ENCODE results near the gene ABHD4. TPM values are rescaled to one million over a fixed set of nuclear protein-coding genes. Genes with fewer than 3 reads are reported as not detected.

ABHD4 gene
- total and polyA plus RNA-seq, 2 donors (not counting 1 experiment from before 2014, with no cell fraction given), result 10.5 to 22.7 TPM

DNA sequence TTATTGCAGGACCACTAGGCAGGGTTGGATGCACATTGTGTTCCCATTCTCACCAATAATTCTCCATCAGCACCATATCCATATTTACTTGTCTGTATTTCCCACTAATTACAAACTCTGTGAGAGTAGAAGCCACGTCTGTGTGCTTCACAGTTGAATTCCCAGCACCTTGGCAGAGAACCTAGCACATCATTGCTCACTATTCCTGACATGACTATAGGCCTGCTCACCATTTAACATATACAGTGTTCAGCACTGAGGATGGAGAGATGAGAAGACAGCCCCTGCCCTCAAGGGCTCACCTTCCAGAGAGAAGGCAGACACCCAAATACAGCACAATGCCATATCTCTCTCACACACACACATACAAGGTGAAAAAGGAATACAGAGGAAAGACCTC, 14.1 kb upstream of the ABHD4 start:
- no peak overlapping the region for H3K4me2 ChIP-seq (replicated peaks; ENCODE audit: low read depth, low read length, poor library complexity, severe bottlenecking)
- peaks cover 2 to 11% of the 10 kb centered on the region in 2 experiments for H3K36me3 ChIP-seq (replicated peaks in 1 of 2; ENCODE audit: control extremely low read depth in 1 of 2, control insufficient read depth in 1 of 2, extremely low read depth in 1 of 2, insufficient read depth in 2 of 2, low read length in 1 of 2)
- intact Hi-C loops (cut with micrococcal nuclease), result no loop called here
- no peak overlapping the region for H3K4me3 ChIP-seq (ENCODE audit: control extremely low read depth in 1 of 5, extremely low read depth in 1 of 5, insufficient read depth in 1 of 5, low read depth in 2 of 5, low read length in 4 of 5)
- Mint-ChIP-seq H3K4me1 (peaks cover 58% of the 10 kb centered on the region), H3K27ac (peak overlapping the region; percentile 3), H3K4me3 (no peak overlapping the region), H3K27me3 (no peaks in the 10 kb centered on the region), H3K9me3 (ENCODE audit: insufficient read depth) (no peaks in the 10 kb centered on the region)
- ChIA-PET POLR2A (interaction anchor here (0.5 kb wide), 1 partner anchor 122 kb away, joined by 3 read pairs; no protein-coding TSS in a partner anchor), CTCF (interaction anchor here (1.0 to 8.0 kb wide), 5 partner anchors 13 to 403 kb away, joined by 3 to 85 read pairs (median 10); partner anchors contain the start of gene AJUBA)
- ATAC-seq (ENCODE audit: low read depth) (no peak), DNase-seq (no peak)
- H4K20me1 ChIP-seq (ENCODE audit: control insufficient read depth, insufficient read depth, low read length, poor library complexity, severe bottlenecking), result no peaks in the 10 kb centered on the region
- peaks cover 25 to 29% of the 10 kb centered on the region in 2 donors for H3K4me1 ChIP-seq (ENCODE audit: control insufficient read depth in 2 of 2, insufficient read depth in 2 of 2, low read length in 2 of 2)
- H3K27me3 ChIP-seq (replicated peaks in 1 of 4; ENCODE audit: control extremely low read depth in 1 of 4, control insufficient read depth in 3 of 4, insufficient read depth in 4 of 4, low read length in 3 of 4), result no peaks in the 10 kb centered on the region
- peaks cover 91% of the 10 kb centered on the region for H3K79me2 ChIP-seq (ENCODE audit: control insufficient read depth, insufficient read depth, low read length)
- TF ChIP-seq EZH2 (IDR thresholded peaks at IDR 0.05; ENCODE audit: borderline replicate concordance, insufficient read depth, low read depth, low read length, poor library complexity, severe bottlenecking), result no peak
- TF ChIP-seq, protein P1, sequence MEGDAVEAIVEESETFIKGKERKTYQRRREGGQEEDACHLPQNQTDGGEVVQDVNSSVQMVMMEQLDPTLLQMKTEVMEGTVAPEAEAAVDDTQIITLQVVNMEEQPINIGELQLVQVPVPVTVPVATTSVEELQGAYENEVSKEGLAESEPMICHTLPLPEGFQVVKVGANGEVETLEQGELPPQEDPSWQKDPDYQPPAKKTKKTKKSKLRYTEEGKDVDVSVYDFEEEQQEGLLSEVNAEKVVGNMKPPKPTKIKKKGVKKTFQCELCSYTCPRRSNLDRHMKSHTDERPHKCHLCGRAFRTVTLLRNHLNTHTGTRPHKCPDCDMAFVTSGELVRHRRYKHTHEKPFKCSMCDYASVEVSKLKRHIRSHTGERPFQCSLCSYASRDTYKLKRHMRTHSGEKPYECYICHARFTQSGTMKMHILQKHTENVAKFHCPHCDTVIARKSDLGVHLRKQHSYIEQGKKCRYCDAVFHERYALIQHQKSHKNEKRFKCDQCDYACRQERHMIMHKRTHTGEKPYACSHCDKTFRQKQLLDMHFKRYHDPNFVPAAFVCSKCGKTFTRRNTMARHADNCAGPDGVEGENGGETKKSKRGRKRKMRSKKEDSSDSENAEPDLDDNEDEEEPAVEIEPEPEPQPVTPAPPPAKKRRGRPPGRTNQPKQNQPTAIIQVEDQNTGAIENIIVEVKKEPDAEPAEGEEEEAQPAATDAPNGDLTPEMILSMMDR (IDR thresholded peaks at IDR 0.05), result no peak
- no peak overlapping the region for H2AFZ ChIP-seq (ENCODE audit: insufficient read depth, low read depth, low read length, poor library complexity, severe bottlenecking)
- WGBS (ENCODE audit: insufficient coverage), result 100% methylated on average over 1 of the region's 1 CpG
- no peak overlapping the region for H3K9ac ChIP-seq (ENCODE audit: low read length)
- peak overlapping the region in 1 of 2 donors; percentile 45 for H3K27ac ChIP-seq (ENCODE audit: low read length in 2 of 2)
- no peaks in the 10 kb centered on the region for H3K9me3 ChIP-seq (ENCODE audit: control extremely low read depth in 1 of 3, control insufficient read depth in 2 of 3, insufficient read depth in 1 of 3, low read length in 2 of 3)

DNA sequence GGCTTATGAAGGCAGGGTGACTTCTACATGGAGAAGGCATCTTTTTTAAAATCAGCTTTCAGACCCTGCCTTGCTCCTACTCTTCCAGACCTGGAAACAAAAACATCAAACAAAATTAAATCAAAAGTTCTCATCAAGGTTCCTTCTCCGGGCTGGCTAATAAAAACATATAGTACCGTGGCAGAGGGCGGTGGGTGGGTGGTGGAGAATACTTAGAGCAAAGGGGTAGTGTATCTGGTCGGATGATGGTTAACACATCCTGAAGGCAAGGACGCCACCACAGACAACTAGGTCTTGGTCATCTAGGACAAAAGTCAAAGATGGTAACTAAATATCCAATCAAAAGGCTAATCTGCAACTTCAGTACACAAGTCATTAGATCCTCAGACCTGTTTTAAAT, 10.9 kb upstream of the ABHD4 start:
- WGBS (ENCODE audit: insufficient coverage), result no CpG with 5 or more reads among the region's 5 CpGs
- H3K4me1 Mint-ChIP-seq, result peaks cover 64% of the 10 kb centered on the region
- POLR2A ChIA-PET, result no interaction called here
- H3K9me3 Mint-ChIP-seq (ENCODE audit: insufficient read depth), result no peaks in the 10 kb centered on the region
- ATAC-seq (ENCODE audit: low read depth) (no peak), DNase-seq (no peak)
- TF ChIP-seq EZH2 (IDR thresholded peaks at IDR 0.05; ENCODE audit: borderline replicate concordance, insufficient read depth, low read depth, low read length, poor library complexity, severe bottlenecking), result no peak
- TF ChIP-seq, protein P1 (IDR thresholded peaks at IDR 0.05), result no peak
- Histone ChIP-seq H3K79me2 (ENCODE audit: control insufficient read depth, insufficient read depth, low read length) (peaks cover 63% of the 10 kb centered on the region), H3K4me3 (ENCODE audit: control extremely low read depth in 1 of 5, extremely low read depth in 1 of 5, insufficient read depth in 1 of 5, low read depth in 2 of 5, low read length in 4 of 5) (no peak overlapping the region), H3K27me3 (replicated peaks in 1 of 4; ENCODE audit: control extremely low read depth in 1 of 4, control insufficient read depth in 3 of 4, insufficient read depth in 4 of 4, low read length in 3 of 4) (no peaks in the 10 kb centered on the region), H3K9ac (ENCODE audit: low read length) (no peak overlapping the region), H3K9me3 (ENCODE audit: control extremely low read depth in 1 of 3, control insufficient read depth in 2 of 3, insufficient read depth in 1 of 3, low read length in 2 of 3) (no peaks in the 10 kb centered on the region), H3K4me2 (replicated peaks; ENCODE audit: low read depth, low read length, poor library complexity, severe bottlenecking) (no peak overlapping the region), H4K20me1 (ENCODE audit: control insufficient read depth, insufficient read depth, low read length, poor library complexity, severe bottlenecking) (no peaks in the 10 kb centered on the region), H2AFZ (ENCODE audit: insufficient read depth, low read depth, low read length, poor library complexity, severe bottlenecking) (no peak overlapping the region), H3K36me3 (replicated peaks in 1 of 2; ENCODE audit: control extremely low read depth in 1 of 2, control insufficient read depth in 1 of 2, extremely low read depth in 1 of 2, insufficient read depth in 2 of 2, low read length in 1 of 2) (peaks cover 2 to 11% of the 10 kb centered on the region in 2 experiments), H3K4me1 (ENCODE audit: control insufficient read depth in 2 of 2, insufficient read depth in 2 of 2, low read length in 2 of 2) (peaks cover 33 to 36% of the 10 kb centered on the region in 2 donors), H3K27ac (ENCODE audit: low read length in 2 of 2) (peak overlapping the region in 1 of 2 donors; percentile 42)
- peak overlapping the region; percentile 54 for H3K27ac Mint-ChIP-seq
- H3K4me3 Mint-ChIP-seq, result peak overlapping the region; percentile 30
- CTCF ChIA-PET, result interaction anchor here (1.3 to 8.0 kb wide), 4 partner anchors 16 to 313 kb away, joined by 3 to 85 read pairs (median 7); no protein-coding TSS in a partner anchor
- no peaks in the 10 kb centered on the region for H3K27me3 Mint-ChIP-seq
- intact Hi-C loops (cut with micrococcal nuclease), result no loop called here

Data from B cell (primary cell).